NCI-H345 treated with DMSO at 0.1 percent for 48 hours (cell line): ENCODE results near the gene FFAR1.
A peak's percentile ranks its signal among the peaks of the same experiment; 100 is the strongest.

Experiments
- DNase-seq: peaks from one replicate; lab custom pipeline; 2025; ENCODE audit not compliant: unreplicated experiment; lab: John Stamatoyannopoulos, UW

Gene FFAR1

DNA sequence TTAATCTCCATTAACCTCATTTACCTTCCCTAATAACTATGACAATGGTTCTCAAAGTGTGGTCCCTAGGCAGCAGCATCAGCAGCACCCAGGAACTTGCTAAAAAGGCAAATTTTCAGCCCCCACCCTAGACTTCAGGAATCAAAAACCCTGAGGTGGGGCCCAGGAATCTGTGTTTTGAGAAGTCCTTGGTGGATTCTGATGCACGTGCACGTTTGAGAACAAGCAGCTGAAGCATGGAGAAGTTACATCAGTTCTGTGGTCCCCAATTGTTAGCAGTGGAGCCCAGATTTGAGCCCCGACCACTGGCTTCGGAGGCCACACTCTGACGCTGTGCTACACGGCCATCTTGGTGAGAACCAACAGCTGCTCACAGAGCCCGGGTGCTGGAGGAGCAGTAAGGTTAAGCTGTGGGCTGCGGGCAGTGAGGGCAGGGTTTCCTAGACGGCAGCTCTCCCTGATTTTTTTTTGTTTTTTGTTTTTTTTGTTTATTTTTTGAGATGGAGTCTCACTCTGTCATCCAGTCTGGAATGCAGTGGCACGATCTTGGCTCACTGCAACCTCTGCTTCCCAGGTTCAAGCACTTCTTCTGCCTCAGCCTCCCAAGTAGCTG, 32.7 kb upstream of the FFAR1 start:
- DNase-seq = no peak

GRCh38 chr19:35315883-35316282, 31.8 kb upstream of the FFAR1 start:
- DNase-seq = no peak

DNA sequence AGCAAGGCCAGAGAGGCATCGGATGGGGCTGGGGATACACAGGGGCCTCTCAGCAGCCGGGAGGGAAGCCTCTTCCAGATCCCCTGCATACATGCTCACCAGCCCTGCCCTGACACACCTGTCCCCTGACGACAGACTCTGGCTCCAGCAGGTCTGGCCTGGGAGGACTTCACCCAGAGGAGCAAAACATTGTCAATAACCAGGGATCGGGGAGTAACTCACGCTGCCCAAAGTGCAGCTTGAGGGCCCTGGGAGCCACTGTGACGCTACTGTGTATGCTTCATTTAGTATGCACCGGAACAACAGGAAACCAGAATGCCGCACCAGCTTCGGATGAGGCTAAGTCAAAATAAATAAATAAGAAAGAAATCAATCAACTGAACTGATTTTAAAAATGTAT, 31.1 kb upstream of the FFAR1 start:
- DNase-seq = peak; percentile 66

DNA sequence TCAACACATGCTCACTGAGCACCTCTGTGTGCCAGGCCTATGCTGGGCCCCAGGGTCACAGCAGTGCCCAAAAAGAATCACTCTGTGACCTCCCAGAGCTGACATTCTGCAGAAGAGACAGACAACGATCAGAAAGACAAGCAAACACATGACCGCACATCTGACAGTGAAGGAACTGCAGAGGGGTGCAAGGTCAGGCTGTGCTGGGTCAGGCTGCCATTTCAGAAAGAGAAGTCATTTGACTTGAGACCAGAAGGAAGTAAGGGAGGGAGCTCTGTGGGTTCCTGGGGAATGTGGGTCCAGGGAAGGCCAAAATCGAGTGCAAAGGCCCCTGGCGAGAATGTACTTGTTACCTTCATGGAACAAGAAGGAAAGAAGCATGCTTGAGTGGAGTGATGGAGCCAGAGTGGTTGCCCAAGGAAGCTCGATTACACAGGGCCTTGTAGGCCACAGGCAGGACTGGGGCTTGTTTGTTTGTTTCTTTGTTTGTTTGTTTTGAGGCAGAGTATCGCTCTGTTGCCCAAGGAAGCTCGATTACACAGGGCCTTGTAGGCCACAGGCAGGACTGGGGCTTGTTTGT, 30.1 kb upstream of the FFAR1 start:
- DNase-seq = no peak

GRCh38 chr19:35318679-35319448, 28.8 kb upstream of the FFAR1 start:
- DNase-seq = no peak

- DNase-seq = no peak
These were observed 27.5 kb upstream of the FFAR1 start for GRCh38 chr19:35320065-35320713.

DNA sequence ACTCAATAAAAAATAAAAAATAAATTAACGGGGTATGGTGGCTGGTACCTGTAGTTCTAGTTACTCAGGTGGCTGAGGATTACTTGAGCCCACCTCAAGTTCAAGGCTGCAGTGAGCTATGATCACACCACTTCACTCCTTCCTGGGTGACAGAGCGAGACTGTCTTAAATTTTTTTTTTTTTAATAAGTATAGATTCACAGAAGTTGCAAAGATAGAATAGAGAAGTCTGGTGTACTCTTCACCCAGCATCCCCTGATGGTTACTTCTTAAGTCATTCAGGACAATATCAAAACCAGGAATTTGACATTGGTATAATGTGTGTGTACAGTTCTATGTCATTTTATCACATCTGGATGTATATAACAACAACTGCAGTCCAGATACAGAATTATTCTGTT, 26.4 kb upstream of the FFAR1 start:
- no peak for DNase-seq

DNA sequence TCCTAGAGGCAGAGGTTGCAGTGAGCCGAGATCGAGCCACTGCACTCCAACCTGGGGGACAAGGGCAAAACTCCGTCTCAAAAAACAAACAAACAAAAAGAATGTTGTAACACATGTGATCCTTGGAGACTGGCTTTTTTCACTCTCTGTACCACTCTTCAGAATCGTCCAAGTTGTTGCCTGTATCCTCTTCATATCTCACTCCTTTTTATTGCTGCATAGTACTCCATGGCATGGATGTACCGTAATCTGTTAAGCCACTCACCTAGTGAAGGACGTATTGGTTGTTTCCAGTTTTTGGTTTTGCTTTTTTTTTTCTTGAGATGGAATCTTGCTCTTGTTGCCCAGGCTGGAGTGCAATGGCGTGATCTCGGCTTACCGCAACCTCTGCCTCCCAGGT, 25.7 kb upstream of the FFAR1 start:
- DNase-seq = no peak

- DNase-seq = no peak
These were observed 20.1 kb upstream of the FFAR1 start for GRCh38 chr19:35327642-35328041.

GRCh38 chr19:35328851-35329285, 18.8 kb upstream of the FFAR1 start, which contains the start of gene CD22:
Gene CD22, plus strand, starts transcription at chr19:35329187. Its CDS starts 2,854 bp downstream, at chr19:35332041.
- no peak for DNase-seq

DNA sequence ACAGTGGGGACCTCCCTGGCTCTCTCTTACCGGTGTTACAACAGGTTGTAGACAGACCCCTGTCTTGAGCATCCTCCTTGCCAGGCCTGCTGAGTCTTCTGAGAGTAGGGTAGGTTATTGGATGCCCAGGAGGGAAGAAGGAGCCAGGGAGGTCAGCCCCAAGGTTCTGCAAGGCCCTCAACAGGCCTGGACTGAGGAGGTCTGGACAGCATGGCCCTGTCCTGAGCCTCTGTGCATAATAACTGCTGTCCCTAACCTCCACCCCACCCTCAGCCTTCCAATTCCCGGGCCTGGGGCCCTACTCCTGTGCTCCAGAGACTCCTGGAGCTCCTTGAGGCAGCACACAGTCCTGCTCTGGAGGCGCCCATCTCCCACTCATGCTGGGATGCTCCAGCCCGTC, 18.4 kb upstream of the FFAR1 start:
- DNase-seq = no peak

GRCh38 chr19:35330475-35330874, 17.2 kb upstream of the FFAR1 start:
- DNase-seq = no peak

GRCh38 chr19:35331551-35332214, 16.0 kb upstream of the FFAR1 start:
- DNase-seq = no peak

- DNase-seq = no peak
These were observed 14.9 kb upstream of the FFAR1 start for GRCh38 chr19:35332817-35333216.

DNA sequence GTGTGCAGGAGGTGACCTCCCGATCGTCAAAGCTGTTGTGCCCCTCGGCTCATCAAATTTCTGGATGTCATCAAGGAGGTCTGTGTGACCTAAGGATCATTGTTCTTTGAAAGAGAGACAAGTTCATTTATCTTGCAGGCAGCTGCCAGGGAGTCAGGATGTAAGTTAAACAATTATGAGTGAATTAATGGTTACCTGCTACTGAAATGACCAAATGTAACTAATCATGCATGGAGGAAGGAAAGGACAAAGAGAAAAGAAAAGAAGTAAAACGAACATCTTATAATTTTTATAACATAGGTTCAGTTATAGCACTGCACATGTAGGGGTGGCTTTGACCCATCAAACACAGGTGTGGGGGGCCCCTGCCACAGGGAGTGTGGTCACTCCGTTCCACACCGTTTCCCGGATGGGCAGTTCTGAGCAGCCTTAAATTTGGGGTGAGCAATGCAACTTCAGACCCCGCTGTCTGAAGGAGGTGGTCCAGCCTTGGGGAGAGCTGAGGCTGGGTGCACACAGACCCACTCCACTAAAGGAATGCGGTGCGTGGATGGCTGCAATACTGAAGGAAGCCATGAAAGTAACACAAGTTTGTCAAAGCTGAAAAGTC, 13.5 kb upstream of the FFAR1 start:
- no peak for DNase-seq

- no peak for DNase-seq
These were observed 11.3 kb upstream of the FFAR1 start for GRCh38 chr19:35336166-35336955.

DNA sequence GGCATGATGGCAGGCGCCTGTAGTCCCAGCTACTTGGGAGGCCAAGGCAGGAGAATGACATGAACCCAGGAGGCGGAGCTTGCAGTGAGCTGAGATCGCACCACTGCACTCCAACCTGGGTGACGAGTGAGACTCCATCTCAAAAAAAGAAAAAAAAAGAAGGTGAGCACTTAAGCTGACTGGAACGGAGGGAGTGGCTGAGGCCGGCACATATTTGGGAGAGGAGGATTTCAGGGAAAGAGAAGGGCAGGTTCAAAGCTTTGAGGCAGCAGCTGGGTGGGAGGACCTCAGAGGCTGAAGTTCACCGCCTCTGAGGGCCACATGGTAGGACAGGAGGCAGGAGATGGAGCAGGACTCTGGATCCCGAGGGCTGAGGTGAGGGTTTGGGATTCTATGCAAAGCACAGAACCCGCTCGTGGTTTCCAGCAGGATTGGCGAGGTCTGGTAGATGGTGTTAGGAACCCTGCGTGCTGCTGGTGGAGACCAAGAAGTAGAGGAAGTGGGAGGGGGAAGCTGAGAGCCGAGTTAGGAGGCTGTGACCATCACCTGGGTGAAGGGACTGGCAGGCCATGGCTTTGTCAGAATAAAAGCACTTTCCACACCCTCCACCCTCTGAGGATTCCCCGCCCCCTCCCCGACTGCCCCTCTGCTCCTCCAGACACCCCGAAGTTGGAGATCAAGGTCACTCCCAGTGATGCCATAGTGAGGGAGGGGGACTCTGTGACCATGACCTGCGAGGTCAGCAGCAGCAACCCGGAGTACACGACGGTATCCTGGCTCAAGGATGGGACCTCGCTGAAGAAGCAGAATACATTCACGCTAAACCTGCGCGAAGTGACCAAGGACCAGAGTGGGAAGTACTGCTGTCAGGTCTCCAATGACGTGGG, 10.4 kb upstream of the FFAR1 start:
- DNase-seq = no peak

DNA sequence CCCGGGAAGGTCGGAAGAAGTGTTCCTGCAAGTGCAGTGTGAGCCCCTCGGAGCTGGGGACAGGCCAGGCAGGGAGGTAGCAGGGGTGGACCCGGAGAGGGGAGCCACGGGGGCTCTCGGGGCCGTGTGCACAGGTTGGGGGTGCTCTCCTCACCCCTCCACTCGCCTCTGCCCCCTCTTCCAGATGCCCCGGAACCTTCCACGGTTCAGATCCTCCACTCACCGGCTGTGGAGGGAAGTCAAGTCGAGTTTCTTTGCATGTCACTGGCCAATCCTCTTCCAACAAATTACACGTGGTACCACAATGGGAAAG, 9.8 kb upstream of the FFAR1 start:
- DNase-seq = no peak

DNA sequence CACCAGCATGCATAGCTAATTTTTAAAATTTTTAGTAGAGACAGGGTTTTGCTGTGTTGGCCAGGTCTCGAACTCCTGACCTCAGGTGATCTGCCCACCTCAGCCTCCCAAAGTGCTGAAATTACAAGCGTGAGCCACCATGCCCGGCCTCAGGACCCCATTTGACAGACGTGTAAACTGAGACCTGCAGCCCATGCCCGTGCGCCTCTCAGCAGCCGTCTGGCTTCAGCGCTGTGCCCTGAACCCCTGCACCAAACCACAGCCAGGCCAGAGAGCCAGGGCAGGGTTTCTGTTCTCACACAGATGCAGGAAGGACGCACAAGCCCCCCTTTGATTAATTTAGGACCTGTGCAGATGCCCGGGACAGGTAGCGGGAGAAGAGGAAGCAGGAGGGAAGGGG, 7.3 kb upstream of the FFAR1 start:
- no peak for DNase-seq
